PFSK-1 (cell line): ENCODE data around the gene PLCXD1.
A peak's percentile ranks its signal among the peaks of the same experiment; 100 is the strongest.

Source experiments
- FOXP2 ChIP-seq: optimal IDR thresholded peaks from 2 replicates; pipeline ENCODE3; 2011; ENCODE audit warnings: borderline replicate concordance, control low read depth, inconsistent platforms; ENCODE audit not compliant: insufficient read depth; ENCODE audit errors: extremely low read length, extremely low read depth
- POLR2AphosphoS5 ChIP-seq: IDR thresholded peaks from 2 replicates; pipeline ENCODE4 v1.6.1; 2012; ENCODE audit warnings: low read depth, mild to moderate bottlenecking, control low read depth, low read length, moderate library complexity
- REST ChIP-seq, 2 experiments: IDR thresholded peaks; 2 replicates each; pipeline versions ENCODE4 v1.6.1 to v1.8.0; 2011 to 2012; ENCODE audit warnings: low read depth in 2 of 2, low read length in 2 of 2, control low read depth in 1 of 2, inconsistent platforms in 1 of 2, mild to moderate bottlenecking in 1 of 2, moderate library complexity in 1 of 2; ENCODE audit not compliant: insufficient read depth in 1 of 2
- SIN3A ChIP-seq: IDR thresholded peaks from 2 replicates; pipeline ENCODE4 v1.6.1; 2012; ENCODE audit warnings: mild to moderate bottlenecking, low read length, moderate library complexity, borderline replicate concordance; ENCODE audit not compliant: insufficient read depth
- TAF1 ChIP-seq: IDR thresholded peaks from 2 replicates; pipeline ENCODE4 v1.6.1; 2012; ENCODE audit warnings: low read length, control low read depth, borderline replicate concordance; ENCODE audit not compliant: insufficient read depth

The PLCXD1 gene

GRCh38 chrX:292900-293897, 12.0 kb downstream of the PLCXD1 start:
- TF ChIP-seq TAF1 (no peak), POLR2AphosphoS5 (no peak), SIN3A (no peak), REST (IDR thresholded peaks at IDR 0.05; ENCODE audit: insufficient read depth in 1 of 2, low read depth in 2 of 2, low read length in 2 of 2) (no peak), FOXP2 (no peak)

GRCh38 chrX:295136-295535, 14.0 kb downstream of the PLCXD1 start:
- TF ChIP-seq POLR2AphosphoS5 (no peak), SIN3A (no peak), TAF1 (no peak), FOXP2 (no peak), REST (IDR thresholded peaks at IDR 0.05; ENCODE audit: insufficient read depth in 1 of 2, low read depth in 2 of 2, low read length in 2 of 2) (no peak)

GRCh38 chrX:298993-299392, 17.8 kb downstream of the PLCXD1 start:
- no peak for TF ChIP-seq REST (IDR thresholded peaks at IDR 0.05; ENCODE audit: insufficient read depth in 1 of 2, low read depth in 2 of 2, low read length in 2 of 2)
- no peak for TF ChIP-seq TAF1
- TF ChIP-seq SIN3A = no peak
- TF ChIP-seq POLR2AphosphoS5 = no peak
- no peak for TF ChIP-seq FOXP2

- TF ChIP-seq FOXP2 (no peak), POLR2AphosphoS5 (no peak), REST (IDR thresholded peaks at IDR 0.05; ENCODE audit: insufficient read depth in 1 of 2, low read depth in 2 of 2, low read length in 2 of 2) (no peak), SIN3A (no peak), TAF1 (no peak)
Observed at GRCh38 chrX:300334-300733, 19.2 kb downstream of the PLCXD1 start.

GRCh38 chrX:302975-303374, 21.8 kb downstream of the PLCXD1 start:
- TF ChIP-seq TAF1 = no peak
- 0 out of 2 replicates have a peak, but pooled peaks have one; percentile 5 for TF ChIP-seq POLR2AphosphoS5
